ENCODE results near the gene FFAR2. TPM values are rescaled to one million over a fixed set of nuclear protein-coding genes. Genes with fewer than 3 reads are reported as not detected.
A peak's percentile ranks its signal among the peaks of the same experiment; 100 is the strongest.

Gene FFAR2
- total and polyA plus RNA-seq, 9 of the 15 experiments (the other 6 are each of a cell fraction or from before 2014, with no cell fraction given): not detected

DNA sequence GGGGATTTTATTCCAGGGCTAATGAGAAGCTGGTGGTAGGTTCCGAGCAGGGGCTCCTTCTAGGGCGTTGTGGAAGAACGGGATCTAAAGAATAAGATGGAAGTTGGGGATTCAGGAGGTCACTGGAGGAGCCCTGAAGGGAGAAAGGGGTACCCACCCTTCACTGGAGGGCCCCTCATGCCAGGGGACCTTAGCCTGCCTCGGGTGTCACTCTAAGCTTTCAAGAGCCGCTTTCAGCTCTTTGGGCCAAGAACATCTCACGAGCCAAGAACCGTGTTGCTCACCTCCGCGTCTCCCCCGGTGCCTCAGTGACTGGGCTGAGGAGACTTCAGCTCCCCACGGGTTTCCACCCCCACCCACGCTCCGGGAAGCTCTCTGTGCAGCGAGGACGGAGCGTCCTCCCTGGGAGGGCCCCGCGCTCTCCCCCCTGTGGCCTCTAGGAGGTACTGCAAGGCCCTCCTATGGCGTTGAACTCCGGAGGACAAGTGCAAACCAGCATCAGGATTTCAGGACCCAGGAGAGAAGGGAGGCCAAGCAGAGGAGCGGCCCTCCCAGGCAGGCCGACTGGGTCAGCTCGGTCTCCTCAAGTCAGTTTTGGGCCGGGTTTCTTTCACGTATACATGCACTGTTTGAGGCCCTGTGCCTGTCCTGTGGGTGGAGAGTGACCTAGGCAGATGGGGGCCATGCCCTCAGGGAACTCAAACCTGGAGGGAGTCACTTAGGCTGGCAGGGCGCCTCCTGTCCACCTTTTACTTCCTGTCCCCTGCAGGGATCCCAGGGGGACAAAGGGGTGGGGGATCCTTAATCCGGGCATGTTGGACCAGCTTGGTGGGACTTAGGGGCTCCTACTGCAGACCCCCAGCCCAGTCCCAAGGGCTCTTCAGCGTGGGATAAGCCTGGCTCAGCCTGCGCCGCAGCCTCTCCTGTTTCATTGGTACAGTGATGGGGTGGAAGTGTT, 47.3 kb downstream of the FFAR2 start (continued):
- TF ChIP-seq, protein P1, sequence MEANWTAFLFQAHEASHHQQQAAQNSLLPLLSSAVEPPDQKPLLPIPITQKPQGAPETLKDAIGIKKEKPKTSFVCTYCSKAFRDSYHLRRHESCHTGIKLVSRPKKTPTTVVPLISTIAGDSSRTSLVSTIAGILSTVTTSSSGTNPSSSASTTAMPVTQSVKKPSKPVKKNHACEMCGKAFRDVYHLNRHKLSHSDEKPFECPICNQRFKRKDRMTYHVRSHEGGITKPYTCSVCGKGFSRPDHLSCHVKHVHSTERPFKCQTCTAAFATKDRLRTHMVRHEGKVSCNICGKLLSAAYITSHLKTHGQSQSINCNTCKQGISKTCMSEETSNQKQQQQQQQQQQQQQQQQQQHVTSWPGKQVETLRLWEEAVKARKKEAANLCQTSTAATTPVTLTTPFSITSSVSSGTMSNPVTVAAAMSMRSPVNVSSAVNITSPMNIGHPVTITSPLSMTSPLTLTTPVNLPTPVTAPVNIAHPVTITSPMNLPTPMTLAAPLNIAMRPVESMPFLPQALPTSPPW (CRISPR knock-in tag; IDR thresholded peaks at IDR 0.05): peak; percentile 49
- TF ChIP-seq EZH2 (IDR thresholded peaks at IDR 0.05; ENCODE audit: borderline replicate concordance, low read depth, low read length) (0 out of 2 replicates have a peak, but pooled peaks have one; percentile 56), DNMT1 (IDR thresholded peaks at IDR 0.05) (no peak), BACH1 (tag; IDR thresholded peaks at IDR 0.05) (no peak), EGR1 (conservative IDR thresholded peaks at IDR 0.05) (peak; percentile 92), CHD4 (IDR thresholded peaks at IDR 0.05; ENCODE audit: insufficient read depth, insufficient replicate concordance, low read depth, low read length, poor library complexity, severe bottlenecking) (peak; percentile 48), MAZ (CRISPR knock-in tag; conservative IDR thresholded peaks at IDR 0.05 in 1 of 2, IDR thresholded peaks at IDR 0.05 in 1 of 2) (peak in 1 of 2 experiments; percentile 51; a peak in 2 of 4 replicates), ZNF140 (CRISPR knock-in tag; IDR thresholded peaks at IDR 0.05) (no peak), ATF1 (CRISPR knock-in tag; IDR thresholded peaks at IDR 0.05) (no peak), ATF1 (tag; IDR thresholded peaks at IDR 0.05) (peak; percentile 19; the same call in 1 of the 2 replicates), HDAC2 (IDR thresholded peaks at IDR 0.05) (peak; percentile 36; the same call in 1 of the 2 replicates), CXXC5 (CRISPR knock-in tag; IDR thresholded peaks at IDR 0.05) (peak; percentile 17; the same call in 1 of the 2 replicates), CCAR2 (IDR thresholded peaks at IDR 0.05; ENCODE audit: low read depth, low read length) (no peak), FOSL1 (tag; conservative IDR thresholded peaks at IDR 0.05) (no peak), SMARCE1 (IDR thresholded peaks at IDR 0.05) (no peak), LARP7 (IDR thresholded peaks at IDR 0.05) (no peak), RAD21 (CRISPR knock-in tag; conservative IDR thresholded peaks at IDR 0.05 in 1 of 2, IDR thresholded peaks at IDR 0.05 in 1 of 2) (peak; percentile 72 to 87)
- TF ChIP-seq, protein P2, sequence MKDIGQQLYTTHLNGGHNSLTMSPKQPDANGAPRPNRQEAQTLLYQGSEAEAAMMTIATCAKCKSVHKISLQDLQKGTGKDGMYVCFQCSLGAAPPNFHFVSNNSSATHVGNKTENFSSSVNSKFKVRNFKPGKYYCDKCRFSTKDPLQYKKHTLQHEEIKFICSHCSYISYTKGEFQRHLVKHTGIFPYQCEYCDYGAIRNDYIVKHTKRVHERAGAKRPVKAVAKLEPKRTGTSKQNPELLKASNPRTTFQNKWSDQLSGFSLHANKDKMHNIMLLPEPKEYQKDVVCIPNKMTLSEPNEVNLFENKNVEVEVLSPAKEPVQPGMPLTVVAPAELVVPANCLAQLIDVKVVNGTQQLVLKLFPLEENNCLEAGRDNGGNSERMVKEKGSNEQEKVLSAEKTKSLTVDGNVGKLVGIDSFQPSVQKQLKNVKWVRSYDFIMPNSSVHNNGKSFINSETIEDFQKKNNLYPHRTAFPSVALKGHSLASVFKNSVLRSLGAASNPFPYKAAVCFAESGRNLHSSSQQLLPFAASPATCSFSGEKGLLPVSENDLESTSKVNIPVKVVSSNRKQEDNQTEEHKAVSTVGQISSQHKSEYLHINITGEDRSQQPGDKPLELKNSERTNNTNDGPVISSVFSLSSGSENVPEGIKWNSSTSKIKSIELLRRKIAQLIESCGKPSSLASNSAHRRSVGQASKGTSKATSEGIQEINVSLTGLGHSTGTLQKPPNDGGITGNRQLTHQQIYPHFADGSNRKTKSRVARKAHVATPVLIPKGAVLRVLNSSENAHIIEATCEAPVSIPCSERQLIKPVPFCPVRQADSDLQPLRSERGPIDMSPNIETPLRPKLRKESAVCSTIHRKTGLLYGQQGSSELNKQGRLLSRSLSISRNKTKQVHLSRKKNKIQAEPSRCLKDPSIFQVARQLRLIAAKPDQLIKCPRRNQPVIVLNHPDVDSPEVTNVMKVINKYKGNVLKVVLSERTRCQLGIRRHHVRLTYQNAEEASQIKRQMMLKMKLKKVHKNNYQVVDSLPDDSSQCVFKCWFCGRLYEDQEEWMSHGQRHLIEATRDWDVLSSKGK (CRISPR knock-in tag; IDR thresholded peaks at IDR 0.05): no peak
- TF ChIP-seq, protein P3, sequence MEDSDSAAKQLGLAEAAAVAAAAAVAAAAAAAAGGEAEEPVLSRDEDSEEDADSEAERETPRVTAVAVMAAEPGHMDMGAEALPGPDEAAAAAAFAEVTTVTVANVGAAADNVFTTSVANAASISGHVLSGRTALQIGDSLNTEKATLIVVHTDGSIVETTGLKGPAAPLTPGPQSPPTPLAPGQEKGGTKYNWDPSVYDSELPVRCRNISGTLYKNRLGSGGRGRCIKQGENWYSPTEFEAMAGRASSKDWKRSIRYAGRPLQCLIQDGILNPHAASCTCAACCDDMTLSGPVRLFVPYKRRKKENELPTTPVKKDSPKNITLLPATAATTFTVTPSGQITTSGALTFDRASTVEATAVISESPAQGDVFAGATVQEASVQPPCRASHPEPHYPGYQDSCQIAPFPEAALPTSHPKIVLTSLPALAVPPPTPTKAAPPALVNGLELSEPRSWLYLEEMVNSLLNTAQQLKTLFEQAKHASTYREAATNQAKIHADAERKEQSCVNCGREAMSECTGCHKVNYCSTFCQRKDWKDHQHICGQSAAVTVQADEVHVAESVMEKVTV (CRISPR knock-in tag; IDR thresholded peaks at IDR 0.05): peak; percentile 60
- TF ChIP-seq, protein P4, sequence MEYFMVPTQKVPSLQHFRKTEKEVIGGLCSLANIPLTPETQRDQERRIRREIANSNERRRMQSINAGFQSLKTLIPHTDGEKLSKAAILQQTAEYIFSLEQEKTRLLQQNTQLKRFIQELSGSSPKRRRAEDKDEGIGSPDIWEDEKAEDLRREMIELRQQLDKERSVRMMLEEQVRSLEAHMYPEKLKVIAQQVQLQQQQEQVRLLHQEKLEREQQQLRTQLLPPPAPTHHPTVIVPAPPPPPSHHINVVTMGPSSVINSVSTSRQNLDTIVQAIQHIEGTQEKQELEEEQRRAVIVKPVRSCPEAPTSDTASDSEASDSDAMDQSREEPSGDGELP (CRISPR knock-in tag; IDR thresholded peaks at IDR 0.05; ENCODE audit: borderline replicate concordance): 0 out of 2 replicates have a peak, but pooled peaks have one; percentile 37
